Upper lobe of left lung (tissue), 6 donors: ENCODE data around the gene NMU. TPM values are rescaled to one million over a fixed set of nuclear protein-coding genes. Genes with fewer than 3 reads are reported as not detected.

ENCODE experiments used
- ATAC-seq, 2 donors: fragments of 200-7000 bp; cut with Tn5 transposase; one replicate each; pipeline ENCODE4 v1.9.1; 2022; ENCODE audit warnings: mild to moderate bottlenecking in 2 of 2, moderate library complexity in 2 of 2; ENCODE audit not compliant: low FRiP score in 2 of 2
- DNase-seq, 2 donors: peaks; one replicate each; pipeline ENCODE4 v3.0.0-alpha.2; 2019 to 2020
- H3K27ac ChIP-seq, 4 donors: fragments of 200-600 bp; sonication (generic); one replicate each; pipeline ENCODE4 v1.5.1; 2016 to 2019
- H3K27me3 ChIP-seq, 4 donors: fragments of 200-600 bp; sonication (generic); one replicate each; pipeline ENCODE4 v1.5.1; 2017 to 2019
- H3K36me3 ChIP-seq, 4 donors: fragments of 200-600 bp; sonication (generic); one replicate each; pipeline ENCODE4 v1.5.1; 2016 to 2019
- H3K4me1 ChIP-seq, 4 donors: fragments of 200-600 bp; sonication (generic); one replicate each; pipeline ENCODE4 v1.5.1; 2018 to 2019
- H3K4me3 ChIP-seq, 4 donors: fragments of 200-600 bp; sonication (generic); one replicate each; pipeline ENCODE4 v1.5.1; 2017 to 2019; ENCODE audit warnings: mild to moderate bottlenecking in 2 of 4, moderate library complexity in 1 of 4
- H3K9me3 ChIP-seq, 4 donors: fragments of 200-600 bp; sonication (generic); one replicate each; pipeline ENCODE4 v1.5.1; 2018 to 2019
- CTCF ChIP-seq, 6 experiments: fragments of 450-650 bp in 4 of 6; fragments of 200-600 bp in 2 of 6; sonication (generic) in 2 of 6; IDR thresholded peaks; one replicate each; pipeline ENCODE4 v1.5.1; 2016 to 2019; ENCODE audit warnings: antibody characterized with exemption in 6 of 6
- EP300 ChIP-seq, 4 donors: sonication (generic); formaldehyde crosslinking; IDR thresholded peaks; one replicate each; pipeline ENCODE4 v1.5.1; 2017; ENCODE audit warnings: antibody characterized with exemption in 4 of 4, control low read depth in 2 of 4
- POLR2A ChIP-seq, 4 donors: fragments of 450-650 bp; IDR thresholded peaks; one replicate each; pipeline ENCODE4 v1.5.1; 2016 to 2017; ENCODE audit warnings: antibody characterized with exemption in 4 of 4, mild to moderate bottlenecking in 2 of 4
- POLR2AphosphoS5 ChIP-seq, 2 donors: sonication (generic); formaldehyde crosslinking; IDR thresholded peaks; one replicate each; pipeline ENCODE4 v1.5.1; 2017; ENCODE audit warnings: antibody characterized with exemption in 2 of 2
- WGBS, 2 donors: methylation state at CpG; one replicate each; pipeline ENCODE4 v1.1.5; 2017 to 2018; 5-methylcytosine and 5-hydroxymethylcytosine counted together
- total RNA-seq, 6 donors: library from RNA; depleted of rRNA in 4 of 6; stranded (reverse); fragments of >200 nt in 4 of 6; gene quantifications; one replicate each; pipeline versions ENCODE4 v1.1.0 to v1.2.1, GENCODE V29; 2016 to 2021
- donor health status: DM: no; HTN: no; CAD: no; lungs with moderate emphysema.
- donor health status: DM: no; HTN: yes; CAD: no; lungs with severe emphysema.

NMU gene
- total RNA-seq, 6 donors from 2014 or later = 1.6 to 3.2 (median 2.3) TPM; not detected in 3

- no peak for TF ChIP-seq CTCF (IDR thresholded peaks at IDR 0.05)
- no peak for TF ChIP-seq EP300 (IDR thresholded peaks at IDR 0.05)
- TF ChIP-seq POLR2AphosphoS5 (IDR thresholded peaks at IDR 0.05) = no peak
- TF ChIP-seq POLR2A (IDR thresholded peaks at IDR 0.05) = no peak
- 42 to 51% methylated on average over 3 to 4 of the region's 4 CpGs for WGBS, 2 donors
- Histone ChIP-seq H3K27me3 (no peaks in the 10 kb centered on the region), H3K27ac (no peak overlapping the region), H3K4me1 (no peaks in the 10 kb centered on the region), H3K36me3 (no peaks in the 10 kb centered on the region), H3K4me3 (no peak overlapping the region), H3K9me3 (no peaks in the 10 kb centered on the region)
- no peak for ATAC-seq
- no peak for DNase-seq
Observed at GRCh38 chr4:55675196-55675793, 39.2 kb upstream of the NMU start.

DNA sequence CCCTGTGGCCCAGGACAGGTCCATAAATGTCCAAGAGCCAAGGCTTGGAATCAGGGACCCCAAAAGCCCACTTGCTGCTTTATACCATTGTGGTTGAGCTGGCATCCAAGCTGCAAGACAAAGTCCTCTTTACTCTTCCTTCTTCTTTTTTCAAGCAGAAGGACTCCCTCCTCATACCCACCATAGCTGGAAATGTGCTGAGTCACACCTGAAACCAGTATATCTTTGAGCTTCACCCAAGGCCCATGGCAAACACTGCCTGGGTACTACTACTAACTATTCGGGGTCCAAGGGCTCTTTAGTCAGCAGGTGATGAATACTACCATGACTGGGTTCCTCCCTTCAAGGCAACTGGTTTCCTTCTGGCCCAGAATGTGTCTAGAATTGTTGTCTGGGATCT, 37.3 kb upstream of the NMU start:
- Histone ChIP-seq H3K27me3 (no peaks in the 10 kb centered on the region), H3K9me3 (no peaks in the 10 kb centered on the region), H3K27ac (no peak overlapping the region), H3K36me3 (no peaks in the 10 kb centered on the region), H3K4me3 (no peak overlapping the region), H3K4me1 (no peaks in the 10 kb centered on the region)
- WGBS, 2 donors = 80 to 95% methylated on average over 1 of the region's 1 CpG
- TF ChIP-seq POLR2A (IDR thresholded peaks at IDR 0.05) (no peak), POLR2AphosphoS5 (IDR thresholded peaks at IDR 0.05) (no peak), CTCF (IDR thresholded peaks at IDR 0.05) (no peak), EP300 (IDR thresholded peaks at IDR 0.05) (no peak)
- DNase-seq (no peak), ATAC-seq (no peak)

- ATAC-seq (no peak), DNase-seq (no peak)
- no peaks in the 10 kb centered on the region for H3K4me1 ChIP-seq
- no peak overlapping the region for H3K27ac ChIP-seq
- H3K36me3 ChIP-seq = no peaks in the 10 kb centered on the region
- no peaks in the 10 kb centered on the region for H3K9me3 ChIP-seq
- no peak for TF ChIP-seq CTCF (IDR thresholded peaks at IDR 0.05)
- TF ChIP-seq EP300 (IDR thresholded peaks at IDR 0.05) = no peak
- TF ChIP-seq POLR2AphosphoS5 (IDR thresholded peaks at IDR 0.05) = no peak
- no peak for TF ChIP-seq POLR2A (IDR thresholded peaks at IDR 0.05)
- no peaks in the 10 kb centered on the region for H3K27me3 ChIP-seq
- no peak overlapping the region for H3K4me3 ChIP-seq
Observed at GRCh38 chr4:55671667-55672066, 35.6 kb upstream of the NMU start.

- 76 to 77% methylated on average over 2 of the region's 2 CpGs for WGBS, 2 donors
- Histone ChIP-seq H3K27ac (no peak overlapping the region), H3K4me1 (no peaks in the 10 kb centered on the region), H3K9me3 (no peaks in the 10 kb centered on the region), H3K36me3 (no peaks in the 10 kb centered on the region), H3K4me3 (no peak overlapping the region), H3K27me3 (no peaks in the 10 kb centered on the region)
- ATAC-seq (no peak), DNase-seq (no peak)
- TF ChIP-seq POLR2AphosphoS5 (IDR thresholded peaks at IDR 0.05) (no peak), EP300 (IDR thresholded peaks at IDR 0.05) (no peak), CTCF (IDR thresholded peaks at IDR 0.05) (no peak), POLR2A (IDR thresholded peaks at IDR 0.05) (no peak)
Observed at GRCh38 chr4:55670695-55671094, 34.6 kb upstream of the NMU start.

- no peaks in the 10 kb centered on the region for H3K4me1 ChIP-seq
- no peak for ATAC-seq
- no peaks in the 10 kb centered on the region for H3K9me3 ChIP-seq
- no peak for TF ChIP-seq EP300 (IDR thresholded peaks at IDR 0.05)
- no peaks in the 10 kb centered on the region for H3K36me3 ChIP-seq
- WGBS, 2 donors = 87 to 89% methylated on average over 6 of the region's 6 CpGs
- no peak overlapping the region for H3K4me3 ChIP-seq
- H3K27me3 ChIP-seq = no peaks in the 10 kb centered on the region
- no peak for DNase-seq
- H3K27ac ChIP-seq = no peak overlapping the region
Observed at GRCh38 chr4:55668449-55668848, 32.4 kb upstream of the NMU start.
